Stimulated activated CD4-positive, alpha-beta T cell treated with anti-CD3 and anti-CD28 coated beads, Interleukin-2, amount 100 ng/mL, for 24 hours (primary cell): ENCODE data around the gene FTL.
"Not testable (repeated sequence)": the region's sequence is repeated elsewhere in the genome, so short reads cannot be mapped to it uniquely, and the experiment has no call there.

Source experiments
- DNase-seq, 2 donors: peaks; one replicate each; pipeline ENCODE4 v3.0.0-alpha.2; 2020

The FTL gene

DNA sequence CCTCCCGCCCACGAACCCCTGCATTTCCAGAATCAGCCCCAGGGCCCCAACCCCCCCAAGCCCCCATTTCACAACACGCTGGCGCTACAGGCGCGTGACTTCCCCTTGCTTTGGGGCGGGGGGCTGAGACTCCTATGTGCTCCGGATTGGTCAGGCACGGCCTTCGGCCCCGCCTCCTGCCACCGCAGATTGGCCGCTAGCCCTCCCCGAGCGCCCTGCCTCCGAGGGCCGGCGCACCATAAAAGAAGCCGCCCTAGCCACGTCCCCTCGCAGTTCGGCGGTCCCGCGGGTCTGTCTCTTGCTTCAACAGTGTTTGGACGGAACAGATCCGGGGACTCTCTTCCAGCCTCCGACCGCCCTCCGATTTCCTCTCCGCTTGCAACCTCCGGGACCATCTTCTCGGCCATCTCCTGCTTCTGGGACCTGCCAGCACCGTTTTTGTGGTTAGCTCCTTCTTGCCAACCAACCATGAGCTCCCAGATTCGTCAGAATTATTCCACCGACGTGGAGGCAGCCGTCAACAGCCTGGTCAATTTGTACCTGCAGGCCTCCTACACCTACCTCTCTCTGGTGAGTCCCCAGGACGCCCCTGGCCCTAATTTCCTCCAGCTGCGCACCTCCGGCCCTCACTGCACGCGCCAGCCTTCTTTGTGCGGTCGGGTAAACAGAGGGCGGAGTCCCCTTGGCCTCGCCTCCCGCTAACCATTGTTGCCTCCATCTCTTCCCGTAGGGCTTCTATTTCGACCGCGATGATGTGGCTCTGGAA is at the start of gene FTL:
TSS of gene FTL (plus strand) at position 270 of the 766 bp plus-strand sequence. CDS start at position 469, 199 bp downstream.
- peak; percentile 92 to 93 for DNase-seq

DNA sequence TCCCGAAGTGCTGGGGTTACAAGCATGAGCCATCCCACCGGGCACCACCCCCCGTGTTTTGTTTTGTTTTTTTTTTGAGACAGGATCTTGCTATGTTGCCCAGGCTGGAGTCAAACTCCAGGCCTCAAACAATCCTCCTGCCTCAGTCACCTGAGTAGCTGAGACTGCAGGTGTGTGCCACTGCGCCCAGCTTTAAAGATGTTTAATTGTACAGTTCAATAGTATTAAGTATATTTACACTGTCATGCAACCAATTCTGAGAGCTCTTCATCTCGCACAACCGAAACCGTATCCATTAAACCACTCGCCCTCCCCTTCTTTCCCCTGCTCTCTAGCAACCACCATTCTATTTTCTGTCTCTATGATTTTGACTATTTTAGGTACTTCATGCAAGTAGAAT is 49.4 kb upstream of the FTL start:
- DNase-seq: no peak

DNA sequence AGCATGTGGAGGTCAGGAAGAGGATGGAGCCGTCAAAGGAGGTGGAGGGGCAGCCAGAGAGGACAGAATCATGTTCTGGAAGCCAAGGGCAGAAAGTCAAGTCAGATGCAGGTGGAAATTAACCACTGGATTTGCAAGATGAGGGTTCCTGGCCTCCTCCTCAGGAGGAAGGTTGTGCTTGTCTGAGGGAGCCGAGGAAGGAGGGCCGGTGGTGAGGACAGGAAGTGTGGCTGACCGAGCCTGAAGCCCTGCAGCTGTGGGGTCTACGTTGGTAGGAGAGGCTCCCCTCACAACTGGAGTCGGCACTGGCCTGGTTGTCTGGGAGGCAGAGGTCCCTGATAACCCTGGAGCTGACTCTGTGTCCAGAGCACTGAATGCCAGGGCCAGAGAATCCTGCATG is 47.0 kb upstream of the FTL start:
- DNase-seq: no peak

DNA sequence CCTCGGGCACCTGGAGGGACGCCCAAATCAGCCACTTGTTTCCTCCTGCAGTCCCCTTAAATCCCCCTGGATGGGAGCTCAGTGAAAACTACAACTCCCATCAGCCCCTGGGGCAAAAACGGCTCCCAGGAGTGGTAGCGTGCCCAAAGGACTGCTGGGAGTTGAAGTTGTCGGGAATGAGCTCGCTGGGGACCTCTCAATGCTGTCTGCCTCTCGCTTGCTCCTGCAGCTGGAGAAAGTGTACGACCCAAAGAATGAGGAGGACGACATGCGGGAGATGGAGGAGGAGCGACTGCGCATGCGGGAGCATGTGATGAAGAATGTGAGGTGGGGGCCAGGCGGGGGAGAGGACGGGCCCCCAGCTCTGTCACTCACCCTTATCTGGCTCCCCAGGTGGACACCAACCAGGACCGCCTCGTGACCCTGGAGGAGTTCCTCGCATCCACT is 46.3 kb upstream of the FTL start:
- peak in 1 of 2 donors; percentile 26 for DNase-seq

DNA sequence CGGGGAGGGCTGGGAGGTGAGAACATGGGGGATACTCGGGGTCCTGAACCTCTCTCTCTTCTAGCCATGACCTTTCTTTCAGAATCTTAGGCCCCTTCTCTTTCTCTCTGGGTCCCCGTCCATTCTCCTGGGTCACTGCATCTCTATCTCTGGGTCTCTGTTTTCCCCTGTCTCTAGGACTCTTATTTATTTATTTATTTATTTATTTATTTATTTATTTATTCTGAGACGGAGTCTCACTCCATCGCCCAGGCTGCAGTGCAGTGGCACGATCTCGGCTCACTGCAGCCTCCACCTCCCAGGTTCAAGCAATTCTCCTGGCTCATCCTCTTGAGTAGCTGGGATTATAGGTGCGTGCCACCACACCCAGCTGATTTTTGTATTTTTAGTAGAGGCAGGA is 45.8 kb upstream of the FTL start:
- not testable (repeated sequence) for DNase-seq

DNA sequence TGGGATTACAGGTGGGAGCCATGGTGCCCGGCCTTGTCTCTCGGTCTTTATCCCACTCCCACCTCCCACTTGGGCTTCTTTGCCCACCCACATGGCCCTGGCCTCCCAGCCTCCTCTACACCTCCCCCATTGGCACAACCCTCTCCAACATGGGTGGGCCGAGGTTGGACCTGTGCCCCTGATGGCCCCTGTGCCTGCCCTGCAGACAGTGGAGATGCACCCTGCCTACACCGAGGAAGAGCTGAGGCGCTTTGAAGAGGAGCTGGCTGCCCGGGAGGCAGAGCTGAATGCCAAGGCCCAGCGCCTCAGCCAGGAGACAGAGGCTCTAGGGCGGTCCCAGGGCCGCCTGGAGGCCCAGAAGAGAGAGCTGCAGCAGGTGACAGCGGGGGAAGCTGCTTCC is 44.2 kb upstream of the FTL start:
- DNase-seq: no peak

DNA sequence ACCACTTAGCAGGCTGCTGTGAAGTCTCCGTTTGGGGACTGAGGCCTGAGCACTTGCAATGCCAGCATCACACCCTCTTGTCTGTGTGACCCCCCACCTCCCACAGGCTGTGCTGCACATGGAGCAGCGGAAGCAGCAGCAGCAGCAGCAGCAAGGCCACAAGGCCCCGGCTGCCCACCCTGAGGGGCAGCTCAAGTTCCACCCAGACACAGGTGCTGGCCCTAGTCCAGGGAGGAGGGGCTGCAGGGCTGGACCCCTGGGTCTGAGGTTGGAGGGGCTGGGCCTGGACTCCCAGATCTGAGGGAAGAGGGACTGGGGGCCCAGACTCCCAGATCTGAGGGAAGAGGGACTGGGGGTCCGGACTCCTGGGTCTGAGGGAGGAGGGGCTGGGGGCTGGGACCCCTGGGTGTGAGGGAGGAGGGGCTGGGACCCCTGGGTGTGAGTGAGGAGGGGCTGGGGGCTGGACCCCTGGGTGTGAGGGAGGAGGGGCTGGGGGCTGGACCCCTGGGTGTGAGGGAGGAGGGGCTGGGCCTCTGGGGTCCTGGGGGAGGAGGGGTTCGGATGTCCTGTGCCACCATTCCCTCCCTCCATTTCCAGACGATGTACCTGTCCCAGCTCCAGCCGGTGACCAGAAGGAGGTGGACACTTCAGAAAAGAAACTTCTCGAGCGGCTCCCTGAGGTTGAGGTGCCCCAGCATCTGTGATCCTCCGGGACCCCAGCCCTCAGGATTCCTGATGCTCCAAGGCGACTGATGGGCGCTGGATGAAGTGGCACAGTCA is 43.2 kb upstream of the FTL start:
- DNase-seq: no peak

DNA sequence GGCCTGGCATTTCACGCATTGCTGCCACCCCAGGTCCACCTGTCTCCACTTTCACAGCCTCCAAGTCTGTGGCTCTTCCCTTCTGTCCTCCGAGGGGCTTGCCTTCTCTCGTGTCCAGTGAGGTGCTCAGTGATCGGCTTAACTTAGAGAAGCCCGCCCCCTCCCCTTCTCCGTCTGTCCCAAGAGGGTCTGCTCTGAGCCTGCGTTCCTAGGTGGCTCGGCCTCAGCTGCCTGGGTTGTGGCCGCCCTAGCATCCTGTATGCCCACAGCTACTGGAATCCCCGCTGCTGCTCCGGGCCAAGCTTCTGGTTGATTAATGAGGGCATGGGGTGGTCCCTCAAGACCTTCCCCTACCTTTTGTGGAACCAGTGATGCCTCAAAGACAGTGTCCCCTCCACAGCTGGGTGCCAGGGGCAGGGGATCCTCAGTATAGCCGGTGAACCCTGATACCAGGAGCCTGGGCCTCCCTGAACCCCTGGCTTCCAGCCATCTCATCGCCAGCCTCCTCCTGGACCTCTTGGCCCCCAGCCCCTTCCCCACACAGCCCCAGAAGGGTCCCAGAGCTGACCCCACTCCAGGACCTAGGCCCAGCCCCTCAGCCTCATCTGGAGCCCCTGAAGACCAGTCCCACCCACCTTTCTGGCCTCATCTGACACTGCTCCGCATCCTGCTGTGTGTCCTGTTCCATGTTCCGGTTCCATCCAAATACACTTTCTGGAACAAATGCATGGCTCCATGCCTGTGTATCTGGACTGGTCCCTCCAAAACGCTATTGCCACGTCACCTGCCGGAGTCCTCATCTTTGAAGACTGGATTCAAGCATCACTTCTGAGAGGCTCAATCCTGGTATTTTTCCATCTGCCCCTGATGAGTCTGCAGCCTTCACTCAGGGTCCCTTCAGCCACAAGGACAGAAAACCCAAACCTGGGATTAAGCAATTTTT is 42.3 kb upstream of the FTL start:
- no peak for DNase-seq

DNA sequence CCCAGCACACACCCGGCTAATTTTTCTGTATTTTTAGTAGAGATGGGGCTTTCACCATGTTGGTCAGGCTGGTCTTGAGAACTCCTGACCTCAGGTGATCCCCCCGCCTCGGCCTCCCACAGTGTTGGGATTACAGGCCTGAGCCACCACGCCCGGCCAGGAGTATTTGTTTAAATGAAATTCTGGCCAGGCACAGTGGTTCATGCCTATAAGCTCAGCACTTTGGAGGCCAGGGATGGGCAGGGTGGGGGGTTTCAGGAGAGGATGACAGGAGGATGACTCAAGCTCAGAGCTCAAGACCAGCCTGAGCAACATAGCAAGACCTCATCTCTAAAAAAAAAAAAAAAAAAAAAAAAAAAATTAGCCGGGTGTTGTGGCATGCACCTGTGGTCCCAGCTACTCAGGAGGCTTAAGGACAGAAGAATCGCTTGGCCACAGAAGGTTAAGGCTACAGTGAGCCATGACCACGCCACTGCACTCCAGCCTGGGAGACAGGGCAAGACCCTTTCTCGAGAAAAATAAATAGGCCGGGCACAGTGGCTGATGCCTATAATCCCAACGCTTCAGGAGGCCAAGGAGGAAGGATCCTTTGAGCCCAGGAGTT is 39.8 kb upstream of the FTL start:
- peak in 1 of 2 donors; percentile 11 for DNase-seq

DNA sequence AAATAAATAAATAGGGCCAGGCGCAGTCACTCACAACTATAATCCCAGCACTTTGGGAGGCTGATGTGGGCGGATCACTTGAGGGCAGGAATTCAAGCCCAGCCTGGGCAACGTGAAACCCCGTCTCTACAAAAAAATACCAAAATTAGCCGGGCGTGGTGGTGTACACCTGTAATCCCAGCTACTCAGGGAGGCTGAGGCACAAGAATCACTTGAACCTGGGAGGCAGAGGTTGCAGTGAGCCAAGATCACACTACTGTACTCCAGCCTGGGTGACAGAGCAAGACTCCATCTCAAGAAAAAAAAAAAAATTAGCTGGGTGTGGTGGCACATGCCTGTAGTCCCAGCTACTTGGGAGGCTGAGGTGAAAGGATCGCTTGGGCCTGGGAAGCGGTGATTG is 39.2 kb upstream of the FTL start:
- DNase-seq: not testable (repeated sequence)

DNA sequence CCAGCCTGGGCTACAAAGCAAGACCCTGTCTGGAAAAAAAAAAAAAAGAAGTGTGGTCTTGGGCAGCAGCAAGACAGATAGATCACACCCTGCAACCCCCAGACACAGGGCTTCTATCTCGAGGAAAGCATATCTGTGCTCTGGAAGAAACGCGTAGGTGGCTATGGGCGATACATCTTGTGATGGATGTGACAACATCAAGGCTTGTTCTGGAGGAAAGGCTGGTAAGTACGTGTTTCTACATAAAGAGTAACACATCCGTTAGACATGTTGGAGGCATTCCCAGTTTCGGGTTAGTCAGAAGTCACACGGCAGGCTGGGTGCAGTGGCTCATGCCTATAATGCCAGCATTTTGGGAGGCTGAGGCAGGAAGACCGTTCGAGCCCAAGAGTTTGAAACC is 38.2 kb upstream of the FTL start:
- DNase-seq: peak in 1 of 2 donors; percentile 40

DNA sequence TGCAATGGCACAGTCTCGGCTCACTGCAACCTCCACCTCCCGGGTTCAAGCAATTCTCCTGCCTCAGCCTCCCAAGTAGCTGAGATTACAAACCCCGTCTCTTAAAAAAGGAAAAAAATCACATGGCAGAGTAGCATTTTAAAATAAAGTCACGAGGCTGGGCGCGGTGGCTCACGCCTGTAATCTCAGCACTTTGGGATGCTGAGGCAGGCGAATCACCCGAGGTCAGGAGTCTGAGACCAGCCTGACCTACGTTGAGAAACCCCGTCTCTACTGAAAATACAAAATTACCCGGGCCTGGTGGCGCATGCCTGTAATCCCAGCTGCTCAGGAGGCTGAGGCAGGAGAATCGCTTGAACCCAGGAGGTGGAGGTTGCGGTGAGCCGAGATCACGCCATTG is 37.4 kb upstream of the FTL start:
- DNase-seq: not testable (repeated sequence)

DNA sequence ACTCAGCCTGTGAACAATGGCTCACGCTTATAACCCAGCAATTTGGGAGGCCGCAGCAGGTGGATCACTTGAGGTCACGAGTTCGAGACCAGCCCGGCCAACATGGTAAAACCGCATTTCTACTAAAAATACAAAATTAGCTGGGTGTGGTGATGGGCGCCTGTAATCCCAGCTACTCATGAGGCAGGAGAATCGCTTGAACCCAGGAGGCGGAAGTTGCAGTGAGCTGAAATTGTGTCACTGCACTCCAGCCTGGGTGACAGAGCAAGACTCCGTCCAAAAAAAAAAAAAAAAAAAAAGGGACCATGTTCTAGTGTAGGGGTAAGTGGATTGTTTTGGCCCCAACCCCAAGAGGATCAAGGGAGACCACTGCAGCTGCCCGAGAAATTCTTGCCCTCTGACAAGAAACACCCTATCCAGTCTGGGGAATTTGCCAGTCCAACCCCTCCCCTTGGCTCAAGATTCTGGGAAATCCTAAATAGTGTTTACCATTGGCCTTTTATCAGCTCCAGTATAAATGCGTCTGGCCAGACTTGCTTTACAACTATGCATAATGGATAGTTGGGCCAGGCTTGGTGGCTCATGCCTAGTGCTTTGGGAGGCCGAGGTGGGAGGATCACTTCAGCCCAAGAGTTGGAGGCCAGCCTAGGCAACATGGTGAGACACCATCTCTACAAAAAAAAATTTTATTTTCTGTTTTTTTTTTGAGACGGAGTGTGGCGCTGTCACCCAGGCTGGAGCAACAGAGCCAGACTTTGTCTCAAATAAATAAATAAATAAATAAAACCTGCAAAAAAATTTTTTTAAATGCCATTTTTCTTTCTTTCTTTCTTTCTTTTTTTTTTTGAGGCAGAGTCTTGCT is 36.7 kb upstream of the FTL start:
- no peak for DNase-seq

DNA sequence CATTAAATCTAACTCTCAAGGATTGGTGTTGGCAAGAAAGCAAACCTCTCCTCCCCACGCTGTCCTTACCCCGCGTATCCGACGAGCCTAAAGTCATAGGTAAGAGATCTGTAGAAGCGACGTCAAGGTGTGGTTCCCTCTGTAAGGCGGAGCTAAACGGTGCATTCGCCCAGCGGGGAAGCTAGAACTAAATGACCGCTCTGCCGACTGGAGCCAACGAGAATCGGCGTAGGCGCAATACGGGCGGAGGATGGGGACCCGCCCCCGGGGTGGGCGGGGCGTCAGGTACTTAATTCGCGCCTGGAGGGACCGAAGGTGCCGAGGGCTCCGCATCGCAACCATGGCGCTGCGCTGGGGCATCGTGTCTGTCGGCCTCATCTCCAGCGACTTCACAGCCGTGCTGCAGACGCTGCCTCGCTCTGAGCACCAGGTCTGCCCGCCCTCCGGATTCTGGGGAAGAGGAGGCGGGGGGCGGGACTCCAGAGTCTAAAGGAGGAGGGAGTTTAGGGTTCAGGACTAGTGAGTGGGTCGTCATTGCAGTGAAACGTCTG is 31.7 kb upstream of the FTL start, which contains the start of gene DHDH:
TSS of gene DHDH (plus strand) at position 318 of the 551 bp plus-strand sequence. CDS start at position 341, 23 bp downstream.
- peak; percentile 78 to 82 for DNase-seq

DNA sequence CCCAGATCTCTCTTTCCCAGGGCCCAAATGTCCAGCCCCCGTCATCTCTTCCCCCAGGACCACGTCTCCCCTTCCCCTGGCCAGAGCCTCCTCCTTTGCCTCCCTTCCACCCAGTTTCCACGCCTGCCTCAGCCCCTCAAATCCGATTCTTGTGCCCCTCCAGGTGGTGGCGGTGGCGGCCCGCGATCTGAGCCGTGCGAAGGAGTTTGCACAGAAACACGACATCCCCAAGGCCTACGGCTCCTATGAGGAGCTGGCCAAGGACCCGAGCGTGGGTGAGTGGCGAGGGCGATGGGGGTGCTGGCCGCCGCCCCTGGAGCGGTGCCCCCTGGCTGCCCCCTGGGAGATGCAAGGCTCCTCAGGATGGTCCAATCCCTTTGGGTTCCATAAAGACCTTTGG is 30.3 kb upstream of the FTL start:
- DNase-seq: no peak

DNA sequence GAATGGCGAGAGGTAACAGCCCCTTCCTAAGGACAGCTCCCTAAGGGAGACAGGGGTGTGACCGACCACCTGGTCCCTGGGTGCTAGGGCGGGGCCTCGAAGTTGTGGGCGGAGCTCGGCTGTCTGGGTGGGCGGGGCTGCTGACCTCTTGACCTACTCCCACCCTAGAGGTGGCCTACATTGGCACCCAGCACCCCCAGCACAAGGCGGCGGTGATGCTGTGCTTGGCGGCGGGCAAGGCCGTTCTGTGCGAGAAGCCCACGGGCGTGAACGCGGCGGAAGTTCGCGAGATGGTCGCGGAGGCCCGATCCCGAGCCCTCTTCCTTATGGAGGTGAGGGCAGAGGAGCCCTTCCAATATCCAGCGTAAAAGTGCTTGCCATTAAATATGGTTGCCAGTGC is 29.2 kb upstream of the FTL start:
- DNase-seq: no peak

DNA sequence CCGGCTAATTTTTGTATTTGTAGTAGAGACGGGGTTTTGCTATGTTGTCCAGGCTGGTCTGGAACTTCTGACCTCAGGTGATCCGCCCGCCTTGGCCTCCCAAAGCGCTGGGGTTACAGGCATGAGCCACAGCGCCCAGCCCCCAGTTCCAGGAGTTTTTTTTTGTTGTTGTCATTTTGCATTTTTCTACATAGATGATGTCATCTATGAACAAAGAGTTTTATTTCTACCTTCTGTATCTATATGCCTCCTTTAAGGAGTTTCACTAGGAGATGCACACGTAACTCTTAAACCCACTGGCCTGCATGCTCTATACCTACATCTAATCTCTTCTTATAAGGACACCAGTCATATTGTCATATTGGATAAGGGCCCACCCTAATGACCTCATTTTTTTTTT is 26.9 kb upstream of the FTL start:
- no peak for DNase-seq

DNA sequence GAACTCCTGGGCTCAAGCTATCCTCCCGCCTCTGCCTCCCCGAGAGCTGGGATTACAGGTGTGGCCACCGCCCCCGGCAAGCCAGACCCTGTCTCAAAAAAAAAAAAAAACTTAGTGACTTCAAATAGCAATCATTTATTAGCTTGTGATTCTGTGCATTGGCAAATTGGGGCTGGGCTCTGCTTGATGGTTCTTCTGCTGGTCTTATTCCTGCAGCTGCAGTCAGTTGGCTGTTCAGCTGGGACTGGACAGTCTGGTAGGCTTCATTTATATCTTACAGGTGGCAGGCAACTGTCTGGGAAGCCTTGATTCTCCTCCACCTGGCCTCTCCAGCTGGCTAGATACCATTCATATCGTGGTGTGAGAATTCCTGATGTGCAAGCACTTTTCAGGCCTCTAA is 24.2 kb upstream of the FTL start:
- no peak for DNase-seq

DNA sequence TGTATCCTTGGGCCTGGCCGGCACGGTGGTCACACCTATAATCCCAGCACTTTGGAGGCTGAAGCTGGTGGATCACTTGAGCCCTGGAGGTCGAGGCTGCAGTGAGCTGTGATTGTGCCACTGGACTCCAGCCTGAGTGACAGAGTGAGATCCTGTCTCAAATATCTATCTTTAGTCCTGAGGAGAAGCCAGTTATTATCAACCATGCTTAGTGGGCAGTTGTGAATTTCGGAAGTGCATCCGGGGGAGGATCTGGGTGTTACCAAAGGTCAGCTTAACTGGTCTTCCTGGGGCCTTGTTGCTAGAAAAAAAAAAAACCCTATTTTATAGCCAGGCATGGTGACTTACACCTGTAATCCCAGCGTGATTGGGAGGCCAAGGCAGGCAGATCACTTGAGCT is 22.0 kb upstream of the FTL start:
- no peak for DNase-seq

DNA sequence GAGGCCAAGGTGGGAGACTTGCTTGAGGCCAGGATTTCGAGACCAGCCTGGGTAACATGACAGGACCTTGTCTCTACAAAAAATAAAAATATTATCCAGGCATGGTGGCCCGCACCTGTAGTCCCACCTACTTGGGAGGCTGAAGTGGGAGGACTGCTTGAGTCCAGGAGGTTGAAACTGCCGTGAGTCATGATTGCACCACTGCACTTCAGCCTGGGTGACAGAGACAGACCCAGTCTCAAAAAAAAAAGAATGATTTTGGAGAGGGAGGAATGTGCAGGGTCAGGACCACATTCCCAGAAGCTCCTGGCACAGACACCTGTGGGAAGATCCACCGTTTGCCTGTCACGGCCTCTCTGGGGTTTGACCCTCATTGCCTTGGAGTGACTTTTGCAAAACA is 19.7 kb upstream of the FTL start:
- no peak for DNase-seq

DNA sequence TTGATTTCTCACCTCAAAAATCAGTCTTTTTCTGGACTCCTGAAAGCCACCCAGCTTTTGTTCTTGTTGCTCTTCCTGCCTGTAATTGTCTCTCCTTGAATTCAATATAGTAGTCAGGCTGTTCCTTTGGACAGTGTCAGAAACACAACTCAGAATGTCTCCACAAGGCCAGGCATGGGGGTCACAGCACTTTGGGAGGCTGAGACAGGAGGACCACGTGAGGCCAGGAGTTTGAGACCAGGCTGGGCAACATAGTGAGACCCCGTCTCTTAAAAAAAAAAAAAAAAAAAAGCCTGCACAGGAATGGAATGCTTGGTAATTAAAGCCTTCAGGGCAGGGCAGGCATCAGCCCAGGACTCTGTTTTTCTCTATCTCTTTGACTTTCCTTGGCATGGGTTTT is 19.3 kb upstream of the FTL start:
- DNase-seq: no peak
